Gastrocnemius medialis (tissue), 4 donors: Measurements from ENCODE around the gene HAPSTR1.

Source experiments
- POLR2A ChIP-seq, 2 donors: fragments of 450-650 bp; IDR thresholded peaks; one replicate each; pipeline ENCODE4 v1.6.1; 2017; ENCODE audit warnings: antibody characterized with exemption in 2 of 2, mild to moderate bottlenecking in 2 of 2, moderate library complexity in 2 of 2
- TF ChIP-seq, protein P1 (sequence below), 5 experiments: fragments of 450-650 bp in 3 of 5; fragments of 200-600 bp in 2 of 5; sonication (generic) in 2 of 5; IDR thresholded peaks in 4 of 5; conservative IDR thresholded peaks in 1 of 5; 1 replicate in 4 of 5; 2 replicates in 1 of 5; pipeline ENCODE4 v1.5.1; 2016 to 2019; ENCODE audit warnings: antibody characterized with exemption in 5 of 5, mild to moderate bottlenecking in 3 of 5, moderate library complexity in 3 of 5

DNA sequence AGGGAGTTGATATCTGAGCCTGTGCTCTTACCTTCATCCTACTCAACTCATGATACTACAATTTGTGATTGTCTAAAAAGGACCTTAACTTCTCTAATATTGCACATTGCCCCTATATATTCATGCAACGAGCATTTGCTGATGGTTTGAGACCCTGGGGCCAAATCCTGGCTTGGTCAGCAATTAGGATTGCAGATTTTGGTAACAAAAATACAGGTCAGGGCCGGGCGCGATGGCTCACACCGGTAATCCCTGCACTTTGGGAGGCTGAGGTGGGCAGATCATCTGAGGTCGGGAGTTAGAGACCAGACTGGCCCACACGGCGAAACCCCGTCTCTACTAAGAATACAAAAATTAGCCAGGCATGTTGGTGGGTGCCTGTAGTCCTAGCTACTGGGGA is 35.4 kb upstream of the HAPSTR1 start:
- TF ChIP-seq POLR2A (IDR thresholded peaks at IDR 0.05), result no peak
- TF ChIP-seq, protein P1, sequence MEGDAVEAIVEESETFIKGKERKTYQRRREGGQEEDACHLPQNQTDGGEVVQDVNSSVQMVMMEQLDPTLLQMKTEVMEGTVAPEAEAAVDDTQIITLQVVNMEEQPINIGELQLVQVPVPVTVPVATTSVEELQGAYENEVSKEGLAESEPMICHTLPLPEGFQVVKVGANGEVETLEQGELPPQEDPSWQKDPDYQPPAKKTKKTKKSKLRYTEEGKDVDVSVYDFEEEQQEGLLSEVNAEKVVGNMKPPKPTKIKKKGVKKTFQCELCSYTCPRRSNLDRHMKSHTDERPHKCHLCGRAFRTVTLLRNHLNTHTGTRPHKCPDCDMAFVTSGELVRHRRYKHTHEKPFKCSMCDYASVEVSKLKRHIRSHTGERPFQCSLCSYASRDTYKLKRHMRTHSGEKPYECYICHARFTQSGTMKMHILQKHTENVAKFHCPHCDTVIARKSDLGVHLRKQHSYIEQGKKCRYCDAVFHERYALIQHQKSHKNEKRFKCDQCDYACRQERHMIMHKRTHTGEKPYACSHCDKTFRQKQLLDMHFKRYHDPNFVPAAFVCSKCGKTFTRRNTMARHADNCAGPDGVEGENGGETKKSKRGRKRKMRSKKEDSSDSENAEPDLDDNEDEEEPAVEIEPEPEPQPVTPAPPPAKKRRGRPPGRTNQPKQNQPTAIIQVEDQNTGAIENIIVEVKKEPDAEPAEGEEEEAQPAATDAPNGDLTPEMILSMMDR (IDR thresholded peaks at IDR 0.05 in 4 of 5, conservative IDR thresholded peaks at IDR 0.05 in 1 of 5), result no peak
